Measurements from ENCODE around the gene CENPW. TPM values are rescaled to one million over a fixed set of nuclear protein-coding genes. Genes with fewer than 3 reads are reported as not detected.

Gene CENPW
- total and polyA plus RNA-seq, 2 experiments from 2014 or later: 10.8 to 26.1 TPM

- Histone ChIP-seq H3K4me3 (no peak overlapping the region), H3K27me3 (no peaks in the 10 kb centered on the region), H3K4me1 (ENCODE audit: low read depth) (no peaks in the 10 kb centered on the region), H3K36me3 (no peaks in the 10 kb centered on the region), H3K27ac (no peak overlapping the region), H3K9me3 (ENCODE audit: low read depth) (no peaks in the 10 kb centered on the region)
- DNase-seq (ENCODE audit: low read depth in 1 of 2, low spot score in 1 of 2): no peak
- TF ChIP-seq CTCF (IDR thresholded peaks at IDR 0.05; ENCODE audit: low read depth, low read length): no peak
Measured at GRCh38 chr6:126380072-126380583, 40.2 kb downstream of the CENPW start.

- DNase-seq (ENCODE audit: low read depth in 1 of 2, low spot score in 1 of 2): no peak
- TF ChIP-seq CTCF (IDR thresholded peaks at IDR 0.05; ENCODE audit: low read depth, low read length): no peak
- Histone ChIP-seq H3K4me3 (no peak overlapping the region), H3K4me1 (ENCODE audit: low read depth) (no peaks in the 10 kb centered on the region), H3K36me3 (no peaks in the 10 kb centered on the region), H3K27ac (no peak overlapping the region), H3K9me3 (ENCODE audit: low read depth) (no peaks in the 10 kb centered on the region), H3K27me3 (no peaks in the 10 kb centered on the region)
Measured at GRCh38 chr6:126381498-126381897, 41.6 kb downstream of the CENPW start.

GRCh38 chr6:126383203-126383602 is 43.3 kb downstream of the CENPW start:
- no peak for TF ChIP-seq CTCF (IDR thresholded peaks at IDR 0.05; ENCODE audit: low read depth, low read length)
- no peak for DNase-seq (ENCODE audit: low read depth in 1 of 2, low spot score in 1 of 2)
- Histone ChIP-seq H3K4me3 (no peak overlapping the region), H3K9me3 (ENCODE audit: low read depth) (no peaks in the 10 kb centered on the region), H3K36me3 (no peaks in the 10 kb centered on the region), H3K27me3 (no peaks in the 10 kb centered on the region), H3K27ac (no peak overlapping the region), H3K4me1 (ENCODE audit: low read depth) (no peaks in the 10 kb centered on the region)

GRCh38 chr6:126385536-126385935 is 45.6 kb downstream of the CENPW start:
- H3K36me3 ChIP-seq: no peaks in the 10 kb centered on the region
- DNase-seq (ENCODE audit: low read depth in 1 of 2, low spot score in 1 of 2): no peak
- no peak overlapping the region for H3K27ac ChIP-seq
- no peaks in the 10 kb centered on the region for H3K9me3 ChIP-seq (ENCODE audit: low read depth)
- no peaks in the 10 kb centered on the region for H3K27me3 ChIP-seq
- no peak overlapping the region for H3K4me3 ChIP-seq
- TF ChIP-seq CTCF (IDR thresholded peaks at IDR 0.05; ENCODE audit: low read depth, low read length): no peak
- H3K4me1 ChIP-seq (ENCODE audit: low read depth): no peaks in the 10 kb centered on the region

- H3K36me3 ChIP-seq: no peaks in the 10 kb centered on the region
- TF ChIP-seq CTCF (IDR thresholded peaks at IDR 0.05; ENCODE audit: low read depth, low read length): no peak
- H3K4me1 ChIP-seq (ENCODE audit: low read depth): no peaks in the 10 kb centered on the region
- H3K27me3 ChIP-seq: no peaks in the 10 kb centered on the region
- no peak for DNase-seq (ENCODE audit: low read depth in 1 of 2, low spot score in 1 of 2)
- no peak overlapping the region for H3K27ac ChIP-seq
- H3K4me3 ChIP-seq: no peak overlapping the region
- no peaks in the 10 kb centered on the region for H3K9me3 ChIP-seq (ENCODE audit: low read depth)
Measured at GRCh38 chr6:126388104-126388598, 48.2 kb downstream of the CENPW start.

Measured in cardiac muscle cell (in vitro differentiated cells and primary cell).